ENCODE results near the gene HSPB7. TPM values are rescaled to one million over a fixed set of nuclear protein-coding genes. Genes with fewer than 3 reads are reported as not detected.
"Not testable (repeated sequence)": the region's sequence is repeated elsewhere in the genome, so short reads cannot be mapped to it uniquely, and the experiment has no call there.

Gene HSPB7
- total RNA-seq, 1 donor from 2014 or later = 3.0 TPM

DNA sequence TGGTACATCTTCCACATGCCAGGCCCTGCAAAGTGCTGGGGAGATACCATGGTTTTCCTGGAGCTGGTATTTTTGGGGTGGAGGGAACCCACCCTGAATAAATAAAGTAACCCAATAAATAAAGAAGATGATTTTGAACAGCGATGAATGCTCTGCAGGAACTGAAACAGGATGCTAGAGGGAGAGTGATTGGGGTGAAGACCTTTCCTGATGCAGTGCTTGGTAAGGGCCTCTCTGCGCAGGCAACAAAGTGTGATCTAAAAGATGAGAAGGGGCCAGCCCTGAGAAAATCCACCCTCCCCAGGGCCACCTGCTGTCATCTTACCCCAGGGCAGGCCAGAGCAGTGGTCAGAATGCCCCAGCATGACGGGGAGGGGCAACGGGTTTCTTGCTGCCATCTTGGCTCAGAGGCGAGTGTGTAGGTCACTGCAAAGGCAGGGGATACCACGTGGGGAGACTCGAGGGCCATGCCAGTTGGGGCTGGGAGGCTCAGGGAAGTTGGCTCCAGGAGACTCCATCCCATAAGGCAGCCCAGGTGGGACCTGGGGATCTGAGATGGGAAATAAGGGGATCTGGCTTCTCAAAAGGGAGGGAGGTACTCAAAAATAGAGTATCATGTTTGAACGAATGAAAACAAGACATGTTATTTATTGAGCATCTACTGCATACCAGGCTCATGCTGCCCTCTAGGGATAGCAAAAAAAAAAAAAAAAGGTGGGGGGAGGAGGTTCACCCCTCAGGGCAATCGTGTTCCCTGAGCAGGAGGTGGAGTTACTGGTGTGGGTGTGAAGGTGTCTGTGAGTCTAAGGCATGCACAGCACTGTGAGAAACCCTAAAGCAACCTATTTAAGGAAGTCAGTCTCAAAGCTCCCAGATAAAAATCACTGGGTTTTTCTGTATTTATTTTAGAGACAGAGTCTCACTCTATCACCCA lies 11.0 kb downstream of the HSPB7 start:
- no peak for DNase-seq

DNA sequence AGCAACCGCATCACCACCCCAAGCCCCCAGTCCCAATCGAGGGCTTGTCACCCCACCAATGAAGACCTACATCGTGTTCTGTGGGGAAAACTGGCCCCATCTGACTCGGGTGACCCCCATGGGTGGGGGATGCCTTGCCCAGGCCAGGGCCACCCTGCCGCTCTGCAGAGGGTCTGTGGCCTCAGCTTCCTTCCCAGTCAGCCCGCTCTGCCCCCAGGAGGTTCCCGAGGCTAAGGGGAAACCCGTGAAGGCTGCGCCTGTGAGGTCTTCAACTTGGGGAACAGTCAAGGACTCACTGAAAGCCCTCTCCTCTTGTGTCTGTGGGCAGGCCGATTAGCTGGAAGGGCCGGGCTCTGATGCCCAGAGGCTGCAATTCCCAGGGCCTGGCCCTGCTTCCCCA lies 11.8 kb downstream of the HSPB7 start:
- DNase-seq = no peak

DNA sequence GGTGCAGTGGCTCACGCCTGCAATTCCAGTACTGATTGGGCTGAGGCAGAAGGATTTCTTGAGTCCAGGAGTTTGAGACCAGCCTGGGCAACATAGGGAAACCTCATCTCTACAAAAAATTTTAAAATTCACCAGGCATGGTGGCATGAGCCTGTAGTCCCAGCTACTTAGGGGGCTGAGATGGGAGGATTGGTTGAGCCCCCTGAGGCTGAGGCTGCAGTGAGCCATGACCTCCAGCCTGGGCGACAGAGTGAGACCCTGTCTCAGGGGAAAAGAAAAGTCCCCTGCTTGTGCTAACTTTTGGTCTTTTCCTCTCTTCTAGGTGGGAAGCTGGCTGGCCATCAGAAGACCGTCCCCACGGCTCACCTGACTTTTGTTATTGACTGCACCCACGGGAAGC lies 12.2 kb downstream of the HSPB7 start:
- no peak for DNase-seq

DNA sequence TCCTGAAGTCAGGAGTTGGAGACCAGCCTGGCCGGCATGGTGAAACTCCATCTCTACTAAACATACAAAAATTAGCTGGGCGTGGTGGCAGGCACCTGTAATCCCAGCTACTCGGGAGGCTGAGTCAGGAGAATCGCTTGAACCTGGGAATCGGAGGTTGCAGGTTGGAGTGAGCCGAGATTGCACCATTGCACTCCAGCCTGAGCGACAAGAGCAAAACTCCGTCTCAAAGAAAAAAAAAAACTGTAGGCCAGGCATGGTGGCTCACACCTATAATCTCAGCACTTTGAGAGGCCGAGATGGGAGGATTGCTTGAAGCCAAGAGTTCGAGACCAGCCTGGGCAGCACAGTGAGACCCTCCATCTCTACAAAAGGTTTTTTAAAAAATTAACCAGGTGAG lies 16.6 kb downstream of the HSPB7 start:
- DNase-seq = not testable (repeated sequence)

GRCh38 chr1:15998929-15999328 lies 18.9 kb downstream of the HSPB7 start:
- DNase-seq = no peak

DNA sequence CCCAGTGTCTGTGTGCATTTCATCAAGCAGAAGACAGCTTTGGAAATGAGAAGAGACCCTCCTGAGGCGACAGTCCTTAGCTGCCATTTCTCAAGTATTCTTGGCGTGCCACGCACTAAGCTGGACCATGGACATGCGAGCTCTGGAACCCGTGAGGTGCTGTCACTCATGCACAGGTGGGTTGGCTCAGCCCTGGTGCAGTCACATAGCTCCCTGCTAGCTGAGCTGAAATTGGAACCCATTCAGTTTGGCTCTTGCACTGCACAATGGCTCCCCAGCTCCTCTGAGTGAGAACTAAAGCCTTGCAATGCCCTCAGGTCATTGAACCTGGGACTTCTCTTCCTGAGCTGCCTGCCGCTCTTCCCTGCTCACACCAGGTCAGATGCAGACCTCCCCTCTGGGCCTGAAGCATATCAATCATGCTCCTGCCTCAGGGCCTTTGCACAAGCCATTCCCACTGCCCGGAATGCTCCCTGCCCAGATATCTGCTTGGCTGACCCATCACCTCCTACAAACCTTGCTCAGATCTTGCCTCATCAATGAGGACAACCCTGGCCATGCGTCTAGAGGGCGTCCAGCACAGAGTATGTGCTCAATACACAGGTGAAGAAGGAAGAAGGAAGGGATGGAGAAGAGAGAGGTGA lies 20.1 kb downstream of the HSPB7 start:
- DNase-seq = no peak

DNA sequence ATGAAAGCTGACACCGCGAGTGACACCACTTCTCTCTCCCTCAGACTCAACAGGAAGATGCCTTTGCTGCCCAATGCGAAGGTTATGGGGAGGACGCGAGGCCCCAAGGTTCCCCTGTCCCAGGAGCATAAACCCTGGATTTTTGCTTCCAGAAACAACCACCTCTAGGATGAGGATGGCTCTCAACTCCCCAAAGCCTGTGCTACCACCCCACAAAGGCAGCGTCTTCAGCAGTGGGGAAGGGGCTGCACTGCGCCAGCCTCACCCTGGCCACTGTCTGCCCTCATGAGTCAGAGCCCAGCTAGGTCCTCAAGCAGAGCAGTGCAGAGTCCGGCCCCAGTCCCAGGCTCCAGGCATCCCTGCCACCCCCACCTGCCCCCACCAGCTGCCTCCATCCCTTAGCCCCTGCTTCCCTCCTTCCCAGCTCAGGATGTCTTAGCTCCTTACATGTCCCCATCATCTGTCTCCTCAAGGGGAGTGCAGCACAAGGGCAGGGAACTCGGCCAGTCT lies 20.7 kb downstream of the HSPB7 start:
- no peak for DNase-seq

DNA sequence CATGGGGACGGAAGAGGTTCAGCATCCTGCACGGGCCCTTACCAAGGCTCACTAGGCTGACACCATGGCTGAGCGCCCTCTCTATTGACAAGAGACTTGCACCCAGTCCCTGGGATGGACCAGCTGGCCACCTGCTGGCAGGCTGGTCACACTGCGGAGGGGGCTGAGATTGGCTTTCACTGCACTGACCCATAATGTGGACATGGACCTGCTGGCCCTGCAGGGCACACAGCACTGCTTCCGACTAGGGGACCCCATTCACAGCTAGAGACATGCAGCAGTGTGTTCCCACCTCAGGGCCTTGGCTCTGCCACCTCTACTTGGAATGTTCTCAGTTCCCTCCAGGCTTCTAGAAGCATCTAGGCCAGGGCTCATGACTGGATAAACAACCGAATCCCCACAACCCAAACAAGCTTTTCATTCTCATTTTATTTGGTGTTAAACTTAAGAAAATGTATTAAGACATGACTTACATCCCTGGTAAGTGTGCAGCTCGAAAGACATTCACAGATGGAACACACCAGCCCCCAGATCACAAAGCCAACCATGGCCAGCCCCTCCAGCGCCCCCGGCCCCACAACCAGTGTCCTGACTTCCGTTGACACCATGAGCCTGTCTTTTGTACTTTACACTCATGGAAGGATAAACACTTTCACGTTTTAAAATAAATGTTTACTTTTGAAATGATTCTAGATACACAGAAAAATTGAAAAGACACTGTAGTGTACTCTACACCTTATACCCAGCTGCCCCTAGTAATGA lies 23.1 kb downstream of the HSPB7 start:
- no peak for DNase-seq

DNA sequence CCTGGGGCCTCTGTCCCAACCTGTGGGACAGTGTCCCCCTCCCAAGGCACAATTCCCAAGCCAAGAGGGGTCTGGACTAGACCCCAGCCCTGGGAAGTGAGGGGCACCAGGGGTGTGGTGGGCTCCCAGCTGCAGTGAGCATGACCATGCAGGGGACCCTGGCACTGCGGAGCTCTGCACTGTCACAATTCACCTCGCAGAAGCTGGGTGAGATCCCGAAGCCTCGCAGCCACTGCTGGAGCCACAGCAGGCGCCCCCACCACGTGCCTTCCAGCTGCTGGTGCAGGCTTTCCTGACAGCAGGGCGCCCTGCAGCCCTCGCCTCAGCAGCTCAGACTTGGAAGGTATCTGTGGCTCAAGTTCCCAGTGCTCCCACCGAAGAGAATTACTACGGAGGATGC lies 23.8 kb downstream of the HSPB7 start:
- DNase-seq = no peak

DNA sequence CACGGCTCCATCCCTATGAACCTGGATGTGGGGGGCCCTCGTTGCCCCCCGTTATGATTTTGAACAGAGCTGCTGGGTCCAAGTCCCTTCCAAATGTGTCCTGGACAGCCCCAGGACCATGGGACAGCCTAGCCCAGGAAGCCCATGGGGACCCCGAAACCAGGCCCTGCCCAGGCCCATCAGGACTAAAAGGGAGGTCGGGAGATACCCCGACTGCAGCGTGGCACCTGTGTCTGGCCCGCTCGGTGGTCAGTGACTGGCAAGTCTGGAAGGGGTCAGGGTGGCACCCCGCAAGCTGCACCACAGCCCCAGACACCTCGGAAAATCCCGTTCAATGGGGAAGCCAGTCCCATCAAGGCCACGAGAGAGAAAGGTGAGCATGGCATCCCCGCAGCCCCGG lies 24.2 kb downstream of the HSPB7 start:
- no peak for DNase-seq

- no peak for DNase-seq
These were observed 25.0 kb downstream of the HSPB7 start for GRCh38 chr1:15992582-15993500.

- no peak for DNase-seq
These were observed 25.7 kb downstream of the HSPB7 start for GRCh38 chr1:15992187-15992553.

DNA sequence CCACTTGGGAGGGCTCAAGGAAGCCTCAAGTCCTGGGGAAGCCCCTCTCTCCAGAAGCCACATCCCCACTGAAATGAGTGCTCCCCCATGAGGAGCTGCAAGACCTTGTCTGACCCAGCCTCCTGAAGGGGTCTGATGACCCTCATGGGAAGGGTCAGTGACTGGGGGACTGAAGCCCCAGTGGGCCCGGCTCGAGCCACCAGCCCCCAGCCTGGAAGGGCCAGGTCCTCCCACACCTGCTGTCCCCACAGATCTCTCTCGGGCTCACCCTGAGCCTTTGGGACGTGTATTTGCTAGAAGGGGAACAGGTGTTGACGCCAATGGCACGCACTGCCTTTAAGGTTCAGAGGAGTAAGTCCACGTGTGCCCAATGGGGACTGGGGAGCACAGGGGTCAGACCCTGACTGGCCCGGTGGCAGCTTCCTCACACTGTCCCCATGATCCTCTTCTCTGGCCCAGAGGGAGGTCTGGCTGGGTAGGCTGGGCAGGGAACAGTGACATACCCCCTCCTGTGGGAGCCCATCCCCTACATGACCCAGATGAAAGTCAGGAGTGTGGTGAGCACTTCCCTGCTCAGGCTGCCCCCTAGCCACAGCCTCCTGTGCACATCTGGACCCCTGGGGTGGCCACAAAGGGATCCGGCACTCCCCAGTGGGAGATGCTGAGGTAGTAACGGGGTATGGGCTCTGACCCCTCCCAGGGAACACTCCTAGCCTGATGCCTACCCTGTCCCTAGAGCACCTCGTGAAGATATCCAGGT lies 26.2 kb downstream of the HSPB7 start:
- no peak for DNase-seq

- no peak for DNase-seq
These were observed 28.1 kb downstream of the HSPB7 start for GRCh38 chr1:15989776-15990175.

DNA sequence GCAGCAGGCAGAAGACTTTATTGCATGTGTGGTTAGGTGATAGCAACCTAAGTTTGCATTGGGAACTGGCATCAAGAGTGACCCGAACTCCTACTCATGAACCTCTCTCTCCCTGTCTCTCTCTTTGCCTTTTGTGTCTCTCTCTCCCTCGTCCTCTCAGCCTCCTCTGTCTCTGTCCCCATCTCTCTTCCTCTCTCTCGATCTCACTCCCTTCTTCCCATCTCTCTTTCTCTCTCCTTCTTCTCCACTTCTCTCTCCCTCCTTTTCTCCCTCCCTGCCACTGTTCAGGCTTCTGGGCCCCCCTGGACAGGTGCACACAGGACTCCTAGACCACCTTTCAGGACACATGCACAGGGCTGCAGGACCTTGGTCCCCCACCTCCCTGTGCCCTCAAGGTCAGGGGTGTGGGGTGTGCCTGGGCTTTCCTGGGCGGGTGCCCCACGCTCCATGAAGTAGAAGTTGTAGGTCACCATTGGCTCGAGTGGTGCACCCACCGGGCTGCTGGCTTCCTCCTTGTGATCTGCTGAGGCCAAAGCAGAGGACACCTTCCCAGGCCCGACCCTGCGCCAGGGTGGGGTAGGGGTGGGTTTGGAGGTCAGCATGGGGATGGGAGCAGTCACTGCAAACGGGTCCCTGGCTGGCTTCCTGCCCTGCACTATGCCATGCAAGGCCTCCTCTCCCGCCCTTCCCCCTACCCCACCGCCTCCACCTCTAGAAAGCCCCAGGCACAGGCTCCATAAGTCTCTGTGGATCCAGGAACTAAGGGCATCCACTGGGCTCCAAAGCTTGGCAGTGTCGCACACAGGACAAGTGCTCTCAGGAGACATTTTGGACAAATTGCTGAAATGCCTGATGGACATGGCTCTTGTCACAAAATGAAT lies 28.7 kb downstream of the HSPB7 start:
- no peak for DNase-seq

DNA sequence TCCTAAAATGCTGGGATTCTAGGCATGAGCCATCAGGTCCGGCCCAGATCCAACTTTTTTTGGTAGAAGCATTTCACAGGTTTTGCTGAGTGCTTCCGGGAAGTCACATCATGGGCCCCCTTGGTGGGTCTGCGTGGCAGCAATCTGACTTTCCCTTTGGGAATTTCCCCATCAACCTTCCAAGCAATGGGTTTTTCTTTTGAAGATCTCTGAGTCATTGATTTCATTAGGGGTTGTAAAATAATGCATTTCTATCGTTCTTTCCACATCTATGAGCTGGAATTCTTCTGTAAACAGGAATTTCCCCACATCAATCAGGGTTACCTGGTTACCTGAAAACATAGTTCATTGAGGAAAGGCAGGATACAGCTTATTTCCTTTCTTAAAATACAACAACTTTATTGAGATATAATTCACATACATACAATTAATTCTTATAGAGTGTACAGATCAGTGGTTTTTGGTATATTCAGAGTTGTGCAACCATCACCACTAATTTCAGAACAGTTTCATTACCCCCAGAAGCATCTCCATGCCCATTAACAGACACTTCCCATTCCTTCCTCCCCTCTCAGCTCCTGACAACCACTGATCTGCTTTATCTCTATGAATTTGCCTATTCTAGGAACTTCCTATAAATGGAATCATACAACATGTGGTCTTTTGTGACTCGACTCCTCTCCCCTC lies 32.1 kb downstream of the HSPB7 start:
- no peak for DNase-seq

DNA sequence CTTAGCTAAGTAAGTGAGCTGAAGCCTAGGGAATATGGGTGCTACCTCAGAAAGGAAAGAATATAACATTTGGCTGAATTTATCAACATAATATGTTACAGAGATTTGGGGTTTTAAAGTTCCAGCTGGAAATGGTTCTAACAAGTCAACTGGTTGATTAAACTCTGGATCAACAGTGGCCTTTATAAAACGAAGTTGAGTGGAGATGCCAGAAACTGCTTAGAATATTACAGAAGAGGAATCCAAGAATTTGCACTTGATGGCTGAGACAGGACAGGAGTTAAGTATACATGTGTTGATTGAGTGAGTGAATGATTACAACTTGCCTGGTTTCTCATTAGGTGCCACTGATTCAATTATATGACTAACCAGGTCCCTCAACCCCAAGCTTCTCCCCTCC lies 34.6 kb downstream of the HSPB7 start:
- DNase-seq = no peak

- no peak for DNase-seq
These were observed 36.2 kb downstream of the HSPB7 start for GRCh38 chr1:15981679-15982078.

- DNase-seq = not testable (repeated sequence)
These were observed 39.9 kb downstream of the HSPB7 start for GRCh38 chr1:15977947-15978346.
